ENCODE measurements around the gene GTF2H3.

The GTF2H3 gene

DNA sequence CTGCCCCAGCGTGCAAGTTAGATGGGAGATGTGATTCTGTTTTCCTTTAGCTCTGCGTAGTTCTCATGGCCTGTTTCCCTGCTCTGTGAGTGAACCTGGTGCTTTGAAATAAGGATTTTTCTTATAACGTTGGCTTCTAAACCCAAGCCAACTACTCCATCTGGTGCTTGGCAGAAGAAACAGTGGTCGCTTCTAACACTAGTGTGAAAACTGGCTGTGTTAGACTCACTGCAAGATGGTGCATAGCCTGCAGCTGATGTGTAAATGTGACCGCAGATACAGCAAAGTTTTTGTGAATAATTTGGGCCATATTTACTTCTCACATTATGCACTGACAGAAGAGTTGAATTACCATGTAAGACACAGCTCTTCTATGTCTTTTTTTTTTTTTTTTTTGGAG is 12.2 kb downstream of the GTF2H3 start:
- no peak for DNase-seq

DNA sequence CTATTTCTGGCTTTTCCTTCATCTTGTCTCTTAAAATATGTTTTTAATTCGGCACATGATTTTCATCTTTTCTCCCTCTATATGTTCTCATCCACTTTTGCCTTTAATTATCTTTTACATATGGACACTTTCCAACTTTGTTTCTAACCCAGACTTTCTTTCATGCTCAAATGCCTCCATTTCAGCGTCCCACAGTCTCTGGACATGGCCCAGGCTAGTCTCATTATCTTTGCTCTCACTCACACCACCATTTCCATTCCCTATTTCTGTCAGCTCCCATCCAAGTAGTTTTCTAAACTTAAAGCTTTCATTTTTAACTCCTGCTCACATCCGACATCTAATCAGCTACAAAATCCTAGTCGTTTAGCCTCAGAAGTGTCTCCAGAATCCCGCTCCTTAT is 14.8 kb downstream of the GTF2H3 start:
- DNase-seq, result no peak

- DNase-seq, result no peak
Observed at GRCh38 chr12:123654129-123654701, 20.6 kb downstream of the GTF2H3 start.

DNA sequence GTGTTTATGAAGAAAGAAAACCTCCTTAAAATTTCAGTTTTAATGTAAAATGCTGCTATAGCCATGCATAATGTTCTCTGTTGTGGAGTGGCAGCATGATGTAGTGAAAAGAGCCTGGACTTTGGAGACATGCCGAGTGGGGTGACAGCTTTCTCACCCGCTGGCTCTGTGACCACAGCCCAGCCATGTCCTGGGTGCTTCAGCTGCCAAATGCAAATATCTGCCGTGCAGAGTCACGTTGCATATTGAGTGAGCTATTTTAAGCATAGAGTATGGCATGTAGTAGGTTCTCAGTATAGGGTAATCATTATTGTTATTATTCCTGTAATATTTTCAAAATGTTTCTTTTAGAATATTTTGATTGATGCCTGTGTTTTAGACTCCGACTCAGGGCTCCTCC is 21.8 kb downstream of the GTF2H3 start:
- DNase-seq, result no peak

DNA sequence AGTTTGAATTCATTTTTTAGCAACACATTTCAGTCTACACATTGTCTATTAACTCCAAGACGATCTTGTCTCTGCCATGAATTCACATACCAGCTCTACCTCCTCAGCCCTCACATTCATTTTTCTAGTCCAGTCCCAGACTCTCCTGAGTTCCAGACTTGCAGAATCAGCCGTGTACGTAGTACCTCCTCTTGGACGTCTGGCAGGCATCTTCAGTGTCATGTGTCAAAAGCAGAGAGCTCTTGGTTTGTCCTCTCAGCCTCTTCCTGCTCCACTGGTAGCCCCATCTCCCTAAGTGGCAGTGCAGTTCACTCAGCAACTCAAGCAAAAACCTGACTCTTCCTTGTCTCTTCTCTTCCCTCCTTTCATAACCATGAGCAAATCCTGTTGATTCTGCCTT is 22.8 kb downstream of the GTF2H3 start:
- no peak for DNase-seq

DNA sequence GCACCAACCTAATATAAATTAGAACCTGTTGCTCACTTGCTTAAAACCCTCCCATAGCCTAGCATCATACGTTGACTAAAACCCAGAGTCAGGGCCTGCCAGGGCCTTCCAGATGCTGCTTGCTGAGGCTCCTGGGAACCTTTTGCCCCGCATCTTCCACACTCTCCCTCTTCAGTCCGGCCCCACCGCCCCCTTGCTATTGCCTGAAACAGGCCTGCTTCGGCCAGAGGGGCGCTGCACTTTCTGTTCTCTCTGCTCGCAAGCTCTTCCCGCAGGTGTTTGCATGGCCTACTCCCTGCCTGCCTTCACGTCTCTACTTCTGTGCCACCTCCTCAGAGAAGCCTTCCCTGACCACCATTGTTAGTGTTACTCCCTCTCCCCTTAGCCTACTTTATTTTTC is 23.6 kb downstream of the GTF2H3 start:
- DNase-seq, result no peak

DNA sequence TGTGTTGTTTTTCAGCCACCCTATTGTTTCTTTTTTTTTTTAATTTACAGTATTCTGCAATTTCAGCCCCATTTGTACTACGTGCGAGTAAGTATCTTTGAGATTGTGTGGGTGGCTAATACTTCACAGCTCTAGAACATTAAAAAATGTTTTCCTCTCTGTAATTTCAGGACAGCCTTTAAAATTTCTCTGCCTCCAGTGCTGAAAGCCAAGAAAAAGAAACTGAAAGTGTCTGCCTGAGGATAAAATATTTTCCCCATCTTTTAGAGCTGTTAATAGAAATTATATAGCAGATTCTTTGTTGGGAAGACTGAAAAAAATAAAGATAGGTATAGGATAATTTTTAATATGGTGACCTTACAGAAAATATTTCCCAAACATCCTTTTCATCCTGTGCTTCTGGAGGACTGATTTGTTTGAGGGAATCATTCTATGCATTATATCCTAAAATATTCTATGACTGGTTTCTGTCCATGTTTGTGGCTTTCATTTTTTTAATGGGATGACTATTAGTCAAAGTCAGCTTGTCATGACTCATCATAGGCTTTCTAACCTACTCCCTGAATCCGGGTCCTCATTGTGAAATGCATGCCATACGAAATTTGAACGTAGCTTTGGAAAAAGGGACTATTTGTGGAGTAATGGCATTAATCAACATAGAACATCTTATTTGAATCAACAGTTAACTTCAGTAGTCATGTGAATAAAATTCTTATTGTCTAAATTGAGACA is 26.5 kb downstream of the GTF2H3 start:
- peak; percentile 90 for DNase-seq

- DNase-seq, result no peak
Observed at GRCh38 chr12:123667771-123668170, 34.1 kb downstream of the GTF2H3 start.

- DNase-seq, result peak; percentile 92
Observed at GRCh38 chr12:123670882-123671728, 37.5 kb downstream of the GTF2H3 start, which contains the start of gene TCTN2. Gene TCTN2 (plus strand): TSS chr12:123671113. CDS start chr12:123671241, 128 bp downstream.

GRCh38 chr12:123671876-123672275 is 38.2 kb downstream of the GTF2H3 start:
- peak; percentile 10 for DNase-seq

GRCh38 chr12:123675436-123675835 is 41.8 kb downstream of the GTF2H3 start:
- no peak for DNase-seq

DNA sequence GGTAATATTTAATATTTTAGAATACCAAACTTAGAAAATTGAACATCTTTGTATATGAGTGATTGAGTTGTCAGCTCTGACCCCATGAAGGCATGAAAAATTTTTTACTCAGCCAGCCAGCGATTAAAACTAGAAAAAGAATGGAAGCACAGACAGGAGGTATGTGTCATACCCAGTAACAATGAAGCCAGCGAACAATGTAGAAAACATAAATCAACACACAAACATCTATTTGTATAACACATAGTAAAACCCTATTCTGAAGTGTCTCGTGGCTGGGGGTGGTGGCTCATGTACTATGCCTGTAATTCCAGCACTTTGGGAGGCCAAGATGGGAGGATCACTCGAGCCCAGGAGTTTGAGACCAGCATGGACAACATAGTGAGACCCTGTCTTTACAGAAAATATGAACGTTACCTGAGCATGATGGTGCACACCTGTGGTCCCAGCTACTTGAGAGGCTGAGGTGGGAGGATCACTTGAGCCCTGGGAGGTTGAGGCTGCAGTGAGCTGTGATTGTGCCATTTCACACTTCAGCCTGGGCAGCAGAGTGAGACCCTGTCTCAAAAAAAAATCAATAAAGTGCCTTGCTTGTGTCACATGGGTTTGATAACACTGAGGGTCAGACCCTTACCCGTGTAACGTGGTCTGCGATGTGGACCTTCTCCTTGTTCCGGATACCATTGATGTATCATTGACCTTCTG is 43.1 kb downstream of the GTF2H3 start:
- DNase-seq, result no peak

GRCh38 chr12:123678981-123679380 is 45.4 kb downstream of the GTF2H3 start:
- no peak for DNase-seq

- DNase-seq, result no peak
Observed at GRCh38 chr12:123681605-123682004, 48.0 kb downstream of the GTF2H3 start.

DNA sequence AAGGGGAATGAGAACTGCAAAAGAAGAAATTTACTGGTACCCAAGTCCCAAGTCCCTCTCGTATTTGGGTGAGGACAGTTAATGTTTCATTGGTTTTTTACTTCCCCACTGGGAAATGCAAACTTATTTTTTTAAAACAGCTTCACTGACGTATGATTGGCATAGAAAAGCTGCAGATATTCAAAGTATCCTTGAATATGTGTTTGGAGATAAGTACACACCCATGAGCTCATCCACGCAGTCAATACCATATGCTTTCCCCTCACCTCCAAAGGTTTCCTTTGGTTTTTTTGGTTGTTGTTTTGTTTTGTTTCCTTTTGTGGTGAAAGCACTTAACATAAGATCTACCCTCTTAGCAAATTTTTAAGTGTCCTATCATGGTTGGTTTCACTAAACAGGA is 50.3 kb downstream of the GTF2H3 start:
- DNase-seq, result no peak

DNA sequence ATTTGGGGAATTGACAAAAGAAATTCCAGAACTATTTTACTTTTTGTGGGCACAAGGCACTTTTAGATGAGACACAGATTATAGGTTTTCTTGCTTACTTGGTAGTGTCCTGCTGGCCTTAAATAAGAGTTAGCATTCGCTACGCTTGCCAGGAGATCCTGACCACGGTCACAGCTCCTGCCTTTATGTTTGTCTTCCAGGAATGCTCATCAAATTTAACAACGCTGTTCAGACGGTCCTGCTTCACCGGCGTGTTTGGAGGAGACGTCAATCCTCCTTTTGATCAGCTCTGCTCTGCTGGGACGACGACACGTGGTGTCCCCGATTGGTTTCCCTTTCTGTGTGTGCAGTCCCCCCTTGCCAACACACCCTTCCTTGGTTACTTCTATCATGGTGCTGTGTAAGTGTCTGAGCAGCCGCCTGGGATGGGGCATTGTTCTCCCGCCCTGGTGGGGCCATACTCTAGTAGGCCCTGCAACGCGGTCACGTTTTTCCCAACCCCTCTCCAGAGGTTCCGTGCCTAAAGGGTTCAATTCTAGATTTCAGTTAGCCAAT is 53.1 kb downstream of the GTF2H3 start:
- no peak for DNase-seq

DNA sequence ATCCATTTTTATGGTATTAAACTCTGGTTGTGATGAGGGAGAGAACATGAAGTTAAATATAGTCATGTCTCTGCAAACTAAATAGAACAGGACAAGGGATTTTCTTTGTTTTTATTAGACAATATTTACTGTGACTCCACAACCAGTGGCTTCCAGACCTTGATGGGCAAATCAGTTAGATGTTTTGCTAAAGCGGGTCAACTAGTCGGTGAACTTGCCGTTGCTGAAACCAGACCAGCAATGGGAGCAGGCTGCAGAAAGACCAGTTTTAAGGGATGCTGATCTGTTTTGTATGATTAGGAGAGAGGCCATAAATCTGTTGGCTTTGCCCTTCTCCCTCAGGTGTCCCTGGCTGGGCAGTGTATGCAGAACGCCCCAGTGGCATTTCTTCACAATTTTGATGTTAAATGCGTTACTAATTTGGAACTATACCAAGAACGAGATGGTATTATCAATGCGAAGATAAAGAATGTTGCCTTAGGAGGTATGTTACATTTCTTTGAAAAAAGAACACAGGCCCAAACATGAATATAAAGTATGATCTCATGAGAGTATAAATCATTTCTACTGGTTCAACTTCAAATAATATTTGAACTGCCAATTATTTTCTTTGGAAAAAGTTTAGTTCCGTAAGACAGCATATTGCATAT is 56.7 kb downstream of the GTF2H3 start:
- no peak for DNase-seq

- no peak for DNase-seq
Observed at GRCh38 chr12:123696207-123696606, 62.6 kb downstream of the GTF2H3 start.

- DNase-seq, result no peak
Observed at GRCh38 chr12:123696646-123697045, 63.0 kb downstream of the GTF2H3 start.

DNA sequence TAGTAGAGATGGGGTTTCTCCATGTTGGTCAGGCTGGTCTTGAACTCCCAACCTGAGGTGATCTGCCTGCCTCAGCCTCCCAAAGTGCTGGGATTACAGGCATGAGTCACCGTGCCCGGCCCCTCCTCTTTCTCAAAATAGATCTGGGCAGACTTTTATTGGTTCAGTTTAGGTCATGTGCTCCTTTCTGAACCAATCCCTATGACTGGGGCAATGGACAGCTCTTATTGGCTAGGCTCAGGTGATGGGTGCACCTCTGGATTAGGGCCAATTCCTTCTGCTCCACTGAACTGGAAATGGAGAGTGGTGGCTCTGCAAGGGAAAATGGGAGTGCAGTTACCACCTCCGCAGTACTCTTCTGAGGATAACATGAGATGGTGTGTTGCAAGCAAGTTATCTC is 72.3 kb downstream of the GTF2H3 start:
- no peak for DNase-seq

GRCh38 chr12:123707466-123707865 is 73.8 kb downstream of the GTF2H3 start:
- DNase-seq, result no peak
